ENCODE measurements around the gene MMAB. TPM values are rescaled to one million over a fixed set of nuclear protein-coding genes. Genes with fewer than 3 reads are reported as not detected.

The MMAB gene
- total and polyA plus RNA-seq, 2 of the 13 experiments (the other 11 are each of a cell fraction or from before 2014, with no cell fraction given): 26.1 to 77.3 TPM

DNA sequence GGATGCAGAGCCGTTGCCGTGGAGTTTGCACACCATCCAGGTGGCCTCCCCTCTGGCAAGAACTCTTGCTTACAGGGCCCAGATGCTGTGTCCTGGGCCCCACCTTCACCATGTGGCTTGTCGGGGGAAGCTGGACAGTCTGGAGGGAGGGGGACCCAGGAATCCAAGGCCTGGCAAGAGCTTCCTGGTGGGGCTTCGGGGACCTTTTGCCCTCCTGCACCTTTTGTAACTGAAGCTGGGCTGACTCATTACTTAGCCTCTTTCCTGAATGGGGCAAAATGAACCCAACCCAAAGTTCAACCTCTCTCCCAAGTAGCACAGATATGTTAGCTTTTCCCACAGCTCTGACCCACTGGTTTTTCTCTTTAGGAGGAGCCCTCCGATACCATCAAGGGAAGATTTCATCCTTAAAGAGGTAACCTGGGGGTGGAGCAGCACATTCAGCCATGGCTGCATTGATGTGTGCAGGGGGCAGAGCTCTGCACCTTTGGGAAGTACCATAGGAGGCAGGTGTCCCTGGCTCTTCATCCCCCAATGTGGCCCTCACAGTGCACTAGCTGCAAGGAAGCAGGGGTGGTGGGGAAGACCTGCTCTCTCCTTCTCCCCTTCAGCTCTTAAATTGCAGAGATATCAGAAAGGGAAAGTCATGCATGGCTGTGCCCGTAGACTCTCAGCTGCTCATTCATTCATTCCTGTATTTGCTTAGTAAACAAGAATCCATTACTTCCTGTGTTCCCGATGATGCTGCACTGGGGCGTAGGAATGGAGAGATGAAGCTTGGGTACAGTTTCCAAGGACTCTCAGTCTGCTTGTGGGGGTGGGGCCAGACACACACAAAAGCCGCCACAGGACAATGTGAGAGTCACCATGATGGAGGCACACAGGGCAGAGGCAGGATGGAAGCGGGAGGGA lies 13.3 kb upstream of the MMAB start (continued):
- TF ChIP-seq, protein P1, sequence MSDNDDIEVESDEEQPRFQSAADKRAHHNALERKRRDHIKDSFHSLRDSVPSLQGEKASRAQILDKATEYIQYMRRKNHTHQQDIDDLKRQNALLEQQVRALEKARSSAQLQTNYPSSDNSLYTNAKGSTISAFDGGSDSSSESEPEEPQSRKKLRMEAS (IDR thresholded peaks at IDR 0.05): peak; percentile 47
- TF ChIP-seq IKZF4 (CRISPR knock-in tag; IDR thresholded peaks at IDR 0.05; ENCODE audit: borderline replicate concordance, low read depth, not compliant biosample characterization) (no peak), YY1 (IDR thresholded peaks at IDR 0.05; ENCODE audit: insufficient read depth, insufficient replicate concordance, low read depth, low read length) (peak; percentile 30), KDM5B (CRISPR knock-in tag; IDR thresholded peaks at IDR 0.05; ENCODE audit: borderline replicate concordance) (0 out of 2 replicates have a peak, but pooled peaks have one; percentile 9), FOXA3 (CRISPR knock-in tag; IDR thresholded peaks at IDR 0.05) (peak; percentile 90), PPARG (CRISPR knock-in tag; conservative IDR thresholded peaks at IDR 0.05) (0 out of 2 replicates have a peak, but pooled peaks have one; percentile 10), XBP1 (CRISPR knock-in tag; IDR thresholded peaks at IDR 0.05) (no peak), HNF4A (CRISPR knock-in tag; IDR thresholded peaks at IDR 0.05) (peak; percentile 74), MYC (CRISPR knock-in tag; IDR thresholded peaks at IDR 0.05; ENCODE audit: borderline replicate concordance) (peak; percentile 55; the same call in 1 of the 2 replicates), ZNF20 (CRISPR knock-in tag; IDR thresholded peaks at IDR 0.05) (no peak), JUNB (CRISPR knock-in tag; IDR thresholded peaks at IDR 0.05; ENCODE audit: borderline replicate concordance) (0 out of 2 replicates have a peak, but pooled peaks have one; percentile 55), GATAD2A (CRISPR knock-in tag; IDR thresholded peaks at IDR 0.05) (peak; percentile 7), ZSCAN31 (CRISPR knock-in tag; IDR thresholded peaks at IDR 0.05; ENCODE audit: low read depth) (0 out of 2 replicates have a peak, but pooled peaks have one; percentile 24), DPF2 (CRISPR knock-in tag; IDR thresholded peaks at IDR 0.05; ENCODE audit: borderline replicate concordance, low read depth) (peak; percentile 42; the same call in 1 of the 2 replicates), ZBTB7B (CRISPR knock-in tag; IDR thresholded peaks at IDR 0.05) (peak; percentile 27; the same call in 1 of the 2 replicates), RCOR2 (CRISPR knock-in tag; IDR thresholded peaks at IDR 0.05) (0 out of 2 replicates have a peak, but pooled peaks have one; percentile 24), FOSL1 (CRISPR knock-in tag; IDR thresholded peaks at IDR 0.05; ENCODE audit: borderline replicate concordance) (peak; percentile 78; the same call in 1 of the 2 replicates), NKX3-1 (CRISPR knock-in tag; IDR thresholded peaks at IDR 0.05) (no peak), SOX6 (IDR thresholded peaks at IDR 0.05) (no peak), SOX6 (CRISPR knock-in tag; IDR thresholded peaks at IDR 0.05) (peak; percentile 9; the same call in 1 of the 2 replicates)
- TF ChIP-seq, protein P2, sequence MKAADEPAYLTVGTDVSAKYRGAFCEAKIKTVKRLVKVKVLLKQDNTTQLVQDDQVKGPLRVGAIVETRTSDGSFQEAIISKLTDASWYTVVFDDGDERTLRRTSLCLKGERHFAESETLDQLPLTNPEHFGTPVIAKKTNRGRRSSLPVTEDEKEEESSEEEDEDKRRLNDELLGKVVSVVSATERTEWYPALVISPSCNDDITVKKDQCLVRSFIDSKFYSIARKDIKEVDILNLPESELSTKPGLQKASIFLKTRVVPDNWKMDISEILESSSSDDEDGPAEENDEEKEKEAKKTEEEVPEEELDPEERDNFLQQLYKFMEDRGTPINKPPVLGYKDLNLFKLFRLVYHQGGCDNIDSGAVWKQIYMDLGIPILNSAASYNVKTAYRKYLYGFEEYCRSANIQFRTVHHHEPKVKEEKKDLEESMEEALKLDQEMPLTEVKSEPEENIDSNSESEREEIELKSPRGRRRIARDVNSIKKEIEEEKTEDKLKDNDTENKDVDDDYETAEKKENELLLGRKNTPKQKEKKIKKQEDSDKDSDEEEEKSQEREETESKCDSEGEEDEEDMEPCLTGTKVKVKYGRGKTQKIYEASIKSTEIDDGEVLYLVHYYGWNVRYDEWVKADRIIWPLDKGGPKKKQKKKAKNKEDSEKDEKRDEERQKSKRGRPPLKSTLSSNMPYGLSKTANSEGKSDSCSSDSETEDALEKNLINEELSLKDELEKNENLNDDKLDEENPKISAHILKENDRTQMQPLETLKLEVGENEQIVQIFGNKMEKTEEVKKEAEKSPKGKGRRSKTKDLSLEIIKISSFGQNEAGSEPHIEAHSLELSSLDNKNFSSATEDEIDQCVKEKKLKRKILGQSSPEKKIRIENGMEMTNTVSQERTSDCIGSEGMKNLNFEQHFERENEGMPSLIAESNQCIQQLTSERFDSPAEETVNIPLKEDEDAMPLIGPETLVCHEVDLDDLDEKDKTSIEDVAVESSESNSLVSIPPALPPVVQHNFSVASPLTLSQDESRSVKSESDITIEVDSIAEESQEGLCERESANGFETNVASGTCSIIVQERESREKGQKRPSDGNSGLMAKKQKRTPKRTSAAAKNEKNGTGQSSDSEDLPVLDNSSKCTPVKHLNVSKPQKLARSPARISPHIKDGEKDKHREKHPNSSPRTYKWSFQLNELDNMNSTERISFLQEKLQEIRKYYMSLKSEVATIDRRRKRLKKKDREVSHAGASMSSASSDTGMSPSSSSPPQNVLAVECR (CRISPR knock-in tag; IDR thresholded peaks at IDR 0.05; ENCODE audit: borderline replicate concordance): peak; percentile 43; the same call in 1 of the 2 replicates
- TF ChIP-seq, protein P3, sequence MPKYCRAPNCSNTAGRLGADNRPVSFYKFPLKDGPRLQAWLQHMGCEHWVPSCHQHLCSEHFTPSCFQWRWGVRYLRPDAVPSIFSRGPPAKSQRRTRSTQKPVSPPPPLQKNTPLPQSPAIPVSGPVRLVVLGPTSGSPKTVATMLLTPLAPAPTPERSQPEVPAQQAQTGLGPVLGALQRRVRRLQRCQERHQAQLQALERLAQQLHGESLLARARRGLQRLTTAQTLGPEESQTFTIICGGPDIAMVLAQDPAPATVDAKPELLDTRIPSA (CRISPR knock-in tag; IDR thresholded peaks at IDR 0.05; ENCODE audit: borderline replicate concordance): no peak
- TF ChIP-seq, protein P4, sequence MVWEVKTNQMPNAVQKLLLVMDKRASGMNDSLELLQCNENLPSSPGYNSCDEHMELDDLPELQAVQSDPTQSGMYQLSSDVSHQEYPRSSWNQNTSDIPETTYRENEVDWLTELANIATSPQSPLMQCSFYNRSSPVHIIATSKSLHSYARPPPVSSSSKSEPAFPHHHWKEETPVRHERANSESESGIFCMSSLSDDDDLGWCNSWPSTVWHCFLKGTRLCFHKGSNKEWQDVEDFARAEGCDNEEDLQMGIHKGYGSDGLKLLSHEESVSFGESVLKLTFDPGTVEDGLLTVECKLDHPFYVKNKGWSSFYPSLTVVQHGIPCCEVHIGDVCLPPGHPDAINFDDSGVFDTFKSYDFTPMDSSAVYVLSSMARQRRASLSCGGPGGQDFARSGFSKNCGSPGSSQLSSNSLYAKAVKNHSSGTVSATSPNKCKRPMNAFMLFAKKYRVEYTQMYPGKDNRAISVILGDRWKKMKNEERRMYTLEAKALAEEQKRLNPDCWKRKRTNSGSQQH (CRISPR knock-in tag; IDR thresholded peaks at IDR 0.05; ENCODE audit: low read depth): peak; percentile 96

Measured in HepG2 (cell line).